CD14-positive monocyte (primary cell): ENCODE data around the gene TTC31. TPM values are rescaled to one million over a fixed set of nuclear protein-coding genes. Genes with fewer than 3 reads are reported as not detected.

ENCODE experiments used
- DNase-seq, 3 donors: peaks; one replicate each; pipeline ENCODE4 v3.0.0-alpha.2; 2011 to 2022
- H2AFZ ChIP-seq: 2 replicates; pipeline ENCODE4 v1.6.0; 2012; ENCODE audit warnings: mild to moderate bottlenecking, low read depth, low read length, inconsistent platforms; ENCODE audit not compliant: insufficient read depth, poor library complexity, severe bottlenecking
- H3K27ac ChIP-seq, 2 donors: 1 replicate in 1 of 2; 2 replicates in 1 of 2; pipeline ENCODE4 v1.5.1; 2012 to 2013; ENCODE audit warnings: low read length in 2 of 2, control low read depth in 1 of 2, inconsistent platforms in 1 of 2, low read depth in 1 of 2, mild to moderate bottlenecking in 1 of 2
- H3K27me3 ChIP-seq, 2 donors: one replicate each; pipeline versions ENCODE4 v1.6.0 to v1.6.1; 2011 to 2013; ENCODE audit warnings: low read length in 2 of 2; ENCODE audit not compliant: control insufficient read depth in 2 of 2, insufficient read depth in 2 of 2
- H3K36me3 ChIP-seq, 2 donors: replicated peaks in 1 of 2; 1 replicate in 1 of 2; 2 replicates in 1 of 2; pipeline versions ENCODE4 v1.5.1 to v1.6.1; 2012 to 2013; ENCODE audit warnings: low read length in 2 of 2, control low read depth in 1 of 2, inconsistent platforms in 1 of 2, mild to moderate bottlenecking in 1 of 2; ENCODE audit not compliant: insufficient read depth in 2 of 2, control insufficient read depth in 1 of 2
- H3K4me1 ChIP-seq, 2 donors: 1 replicate in 1 of 2; 2 replicates in 1 of 2; pipeline versions ENCODE4 v1.5.1 to v1.6.1; 2012 to 2013; ENCODE audit warnings: low read length in 2 of 2, control low read depth in 1 of 2, inconsistent platforms in 1 of 2, mild to moderate bottlenecking in 1 of 2, moderate library complexity in 1 of 2; ENCODE audit not compliant: insufficient read depth in 2 of 2, control insufficient read depth in 1 of 2
- H3K4me2 ChIP-seq: replicated peaks from 2 replicates; pipeline ENCODE3; 2012; ENCODE audit warnings: low read length, moderate library complexity, mild to moderate bottlenecking; ENCODE audit not compliant: poor library complexity, severe bottlenecking; ENCODE audit errors: extremely low read depth
- H3K4me3 ChIP-seq, 3 experiments: fragments of 200-600 bp in 1 of 3; sonication (generic) in 1 of 3; replicated peaks in 1 of 3; 1 replicate in 2 of 3; 2 replicates in 1 of 3; pipeline ENCODE4 v1.5.1; 2011 to 2013; ENCODE audit warnings: low read length in 3 of 3, mild to moderate bottlenecking in 3 of 3, control low read depth in 2 of 3, low read depth in 2 of 3, inconsistent platforms in 1 of 3, moderate library complexity in 1 of 3
- H3K79me2 ChIP-seq: 2 replicates; pipeline ENCODE4 v1.6.0; 2012; ENCODE audit warnings: mild to moderate bottlenecking, control low read depth, inconsistent platforms, low read length, moderate library complexity; ENCODE audit not compliant: insufficient read depth
- H3K9ac ChIP-seq: 2 replicates; pipeline ENCODE4 v1.6.0; 2017; ENCODE audit warnings: low read length, mild to moderate bottlenecking; ENCODE audit not compliant: insufficient read depth, poor library complexity, severe bottlenecking
- H3K9me3 ChIP-seq, 2 donors: replicated peaks in 1 of 2; 1 replicate in 1 of 2; 2 replicates in 1 of 2; pipeline versions ENCODE4 v1.5.1 to v1.6.1; 2012 to 2013; ENCODE audit warnings: low read length in 2 of 2, control low read depth in 1 of 2; ENCODE audit not compliant: control insufficient read depth in 1 of 2, insufficient read depth in 1 of 2
- H4K20me1 ChIP-seq: 2 replicates; pipeline ENCODE4 v1.6.0; 2012; ENCODE audit warnings: mild to moderate bottlenecking, low read length, control low read depth, moderate library complexity; ENCODE audit not compliant: insufficient read depth
- H3K27ac Mint-ChIP-seq, 7 donors: one replicate each; pipeline ENCODE4 v1.8.0; 2020; ENCODE audit warnings: mild to moderate bottlenecking in 7 of 7, mixed read lengths in 7 of 7, moderate library complexity in 6 of 7, inconsistent platforms in 2 of 7
- H3K27me3 Mint-ChIP-seq, 3 donors: one replicate each; pipeline ENCODE4 v1.8.0; 2021 to 2022; ENCODE audit warnings: low read depth in 3 of 3, mild to moderate bottlenecking in 3 of 3, mixed read lengths in 3 of 3, moderate library complexity in 3 of 3, inconsistent platforms in 1 of 3
- H3K36me3 Mint-ChIP-seq, 2 donors: one replicate each; pipeline ENCODE4 v1.8.0; 2020; ENCODE audit warnings: mixed read lengths in 2 of 2, inconsistent platforms in 1 of 2, mild to moderate bottlenecking in 1 of 2
- H3K4me1 Mint-ChIP-seq: one replicate; pipeline ENCODE4 v1.8.0; 2020; ENCODE audit warnings: mild to moderate bottlenecking, mixed read lengths
- H3K4me3 Mint-ChIP-seq, 2 donors: one replicate each; pipeline ENCODE4 v1.8.0; 2020; ENCODE audit warnings: mild to moderate bottlenecking in 2 of 2, mixed read lengths in 2 of 2, moderate library complexity in 1 of 2
- H3K9me3 Mint-ChIP-seq, 7 donors: one replicate each; pipeline ENCODE4 v1.8.0; 2020 to 2022; ENCODE audit warnings: mixed read lengths in 7 of 7, mild to moderate bottlenecking in 6 of 7, moderate library complexity in 6 of 7, inconsistent platforms in 2 of 7
- CTCF ChIP-seq: fragments of 200-600 bp; IDR thresholded peaks from one replicate; pipeline ENCODE4 v1.8.0; 2022; ENCODE audit warnings: antibody characterized with exemption, mild to moderate bottlenecking
- WGBS: methylation state at CpG from one replicate; pipeline ENCODE4 v1.1.5; 2013; ENCODE audit warnings: missing lambda C conversion rate; ENCODE audit not compliant: insufficient coverage; 5-methylcytosine and 5-hydroxymethylcytosine counted together
- intact Hi-C, 2 donors: fragments of 100-400 bp; cut with micrococcal nuclease; formaldehyde crosslinking; loops; one replicate each; pipeline versions ENCODE4 v1.15.0 to v1.15.1; 2023
- polyA plus RNA-seq, 3 donors: library from polyadenylated mRNA; depleted of rRNA in 1 of 3; unstranded in 2 of 3; stranded (reverse) in 1 of 3; fragments of 300-500 nt in 2 of 3; fragments of >200 nt in 1 of 3; fragmentation: Illumina TruSeq in 2 of 3; gene quantifications; 1 replicate in 2 of 3; 2 replicates in 1 of 3; pipeline ENCODE4 v1.2.3, GENCODE V29; 2012 to 2021

The TTC31 gene
- polyA plus RNA-seq, 3 donors: 19.6 to 46.5 (median 21.3) TPM

GRCh38 chr2:74542978-74543377 is 60.1 kb downstream of the TTC31 start:
- H3K27ac ChIP-seq: no peak overlapping the region
- Mint-ChIP-seq H3K27me3 (peaks cover 0 to 7% (median 4%) of the 10 kb centered on the region in 3 donors), H3K4me1 (peaks cover 12% of the 10 kb centered on the region), H3K9me3 (no peaks in the 10 kb centered on the region), H3K36me3 (peaks cover 9 to 11% of the 10 kb centered on the region in 2 donors), H3K27ac (no peak overlapping the region), H3K4me3 (no peak overlapping the region)
- no peak overlapping the region for H3K4me2 ChIP-seq
- no CpG with 5 or more reads among the region's 1 CpG for WGBS
- intact Hi-C loops: loop anchor here in 1 of 2 donors (10.0 kb wide), 1 partner anchor 148 kb away; no protein-coding TSS in a partner anchor
- no peak for DNase-seq
- H3K4me3 ChIP-seq: no peak overlapping the region
- TF ChIP-seq CTCF: no peak
- peaks cover 0 to 3% of the 10 kb centered on the region in 2 donors for H3K36me3 ChIP-seq
- no peak overlapping the region for H3K9ac ChIP-seq
- H3K4me1 ChIP-seq: peaks cover 6 to 10% of the 10 kb centered on the region in 2 donors
- H3K79me2 ChIP-seq: no peaks in the 10 kb centered on the region
- no peaks in the 10 kb centered on the region for H4K20me1 ChIP-seq
- no peak overlapping the region for H2AFZ ChIP-seq
- H3K9me3 ChIP-seq: no peaks in the 10 kb centered on the region
- no peaks in the 10 kb centered on the region for H3K27me3 ChIP-seq

Other genes starting within 250 kb of the TTC31 start
- gene SLC4A5, start 139.7 kb upstream of the TTC31 start, polyA plus RNA-seq: 1 to 10 TPM in 1 of 3 donors, under 1 TPM in 1, not detected in 1; 0.10 to 1.1 TPM
- 10 to 100 TPM; 27.7 to 45.5 (median 45.5) TPM for gene DCTN1, start 102.8 kb upstream of the TTC31 start, polyA plus RNA-seq
- gene C2orf81, start 61.5 kb upstream of the TTC31 start, polyA plus RNA-seq: 1 to 10 TPM in 2 of 3 donors, under 1 TPM in 1; 0.49 to 1.7 (median 1.2) TPM
- 10 to 100 TPM in 1 of 3 donors, 1 to 10 TPM in 2; 7.1 to 11.7 (median 7.9) TPM for gene WDR54, start 61.4 kb upstream of the TTC31 start, polyA plus RNA-seq
- under 1 TPM in 1 of 3 donors, not detected in 2; 0.07 TPM for gene RTKN, start 41.1 kb upstream of the TTC31 start, polyA plus RNA-seq
- 10 to 100 TPM in 1 of 3 donors, 1 to 10 TPM in 2; 4.8 to 48.7 (median 4.8) TPM for gene INO80B, start 28.0 kb upstream of the TTC31 start, polyA plus RNA-seq
- 100 to 1,000 TPM in 1 of 3 donors, 10 to 100 TPM in 2; 23.9 to 109 (median 31.0) TPM for gene WBP1, start 24.6 kb upstream of the TTC31 start, polyA plus RNA-seq
- gene MOGS, start 17.7 kb upstream of the TTC31 start, polyA plus RNA-seq: 10 to 100 TPM; 30.5 to 63.2 (median 36.4) TPM
- 100 to 1,000 TPM in 2 of 3 donors, 10 to 100 TPM in 1; 48.6 to 133 (median 106) TPM for gene MRPL53, start 10.4 kb upstream of the TTC31 start, polyA plus RNA-seq
- 10 to 100 TPM in 1 of 3 donors, 1 to 10 TPM in 2; 2.2 to 15.8 (median 3.7) TPM for gene CCDC142, start 83 bp upstream of the TTC31 start, polyA plus RNA-seq
- gene LBX2, start 16.5 kb downstream of the TTC31 start, polyA plus RNA-seq: under 1 TPM in 2 of 3 donors, not detected in 1; 0.46 to 0.76 TPM
- gene PCGF1, start 24.6 kb downstream of the TTC31 start, polyA plus RNA-seq: 10 to 100 TPM; 18.0 to 30.5 (median 20.5) TPM
- not detected for gene TLX2, start 31.4 kb downstream of the TTC31 start, polyA plus RNA-seq
- gene DQX1, start 43.1 kb downstream of the TTC31 start, polyA plus RNA-seq: under 1 TPM in 1 of 3 donors, not detected in 2; 0.36 TPM
- 100 to 1,000 TPM; 130 to 385 (median 149) TPM for gene AUP1, start 46.6 kb downstream of the TTC31 start, polyA plus RNA-seq
- 10 to 100 TPM; 11.3 to 20.5 (median 15.0) TPM for gene HTRA2, start 46.9 kb downstream of the TTC31 start, polyA plus RNA-seq
- gene LOXL3, start 70.9 kb downstream of the TTC31 start, polyA plus RNA-seq: 10 to 100 TPM; 18.2 to 35.0 (median 18.5) TPM
- gene DOK1, start 71.6 kb downstream of the TTC31 start, polyA plus RNA-seq: 10 to 100 TPM; 48.0 to 53.6 (median 49.3) TPM
- gene M1AP, start 165.2 kb downstream of the TTC31 start, polyA plus RNA-seq: 1 to 10 TPM in 2 of 3 donors, under 1 TPM in 1; 1.00 to 4.6 (median 1.8) TPM
- under 1 TPM; 0.16 to 0.44 (median 0.43) TPM for gene SEMA4F, start 171.2 kb downstream of the TTC31 start, polyA plus RNA-seq